ENCODE data around the gene LOXL3.

DNA sequence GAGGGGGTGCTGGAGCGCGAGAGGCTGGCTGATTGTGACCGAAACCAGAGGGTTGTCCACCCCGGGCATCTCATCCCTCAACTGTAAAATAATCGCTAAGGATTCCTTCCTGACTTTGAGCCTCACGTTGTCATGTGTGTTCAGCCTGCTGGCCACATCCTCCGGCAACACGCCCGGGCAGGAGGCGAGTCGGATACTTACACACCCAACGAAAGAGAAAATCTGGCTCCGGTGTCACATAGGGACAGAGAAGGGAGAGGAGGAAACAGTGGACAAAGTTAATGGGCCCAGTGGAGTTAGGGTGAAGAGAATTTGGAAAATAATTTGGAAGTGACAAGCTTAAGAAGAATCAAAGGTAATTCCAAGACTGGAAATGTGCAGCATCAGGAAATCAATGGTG lies 37.1 kb downstream of the LOXL3 start:
- TF ChIP-seq, protein P1, sequence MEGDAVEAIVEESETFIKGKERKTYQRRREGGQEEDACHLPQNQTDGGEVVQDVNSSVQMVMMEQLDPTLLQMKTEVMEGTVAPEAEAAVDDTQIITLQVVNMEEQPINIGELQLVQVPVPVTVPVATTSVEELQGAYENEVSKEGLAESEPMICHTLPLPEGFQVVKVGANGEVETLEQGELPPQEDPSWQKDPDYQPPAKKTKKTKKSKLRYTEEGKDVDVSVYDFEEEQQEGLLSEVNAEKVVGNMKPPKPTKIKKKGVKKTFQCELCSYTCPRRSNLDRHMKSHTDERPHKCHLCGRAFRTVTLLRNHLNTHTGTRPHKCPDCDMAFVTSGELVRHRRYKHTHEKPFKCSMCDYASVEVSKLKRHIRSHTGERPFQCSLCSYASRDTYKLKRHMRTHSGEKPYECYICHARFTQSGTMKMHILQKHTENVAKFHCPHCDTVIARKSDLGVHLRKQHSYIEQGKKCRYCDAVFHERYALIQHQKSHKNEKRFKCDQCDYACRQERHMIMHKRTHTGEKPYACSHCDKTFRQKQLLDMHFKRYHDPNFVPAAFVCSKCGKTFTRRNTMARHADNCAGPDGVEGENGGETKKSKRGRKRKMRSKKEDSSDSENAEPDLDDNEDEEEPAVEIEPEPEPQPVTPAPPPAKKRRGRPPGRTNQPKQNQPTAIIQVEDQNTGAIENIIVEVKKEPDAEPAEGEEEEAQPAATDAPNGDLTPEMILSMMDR (IDR thresholded peaks at IDR 0.05), result no peak
- no peak for TF ChIP-seq POLR2A (IDR thresholded peaks at IDR 0.05)
- TF ChIP-seq POLR2AphosphoS5 (IDR thresholded peaks at IDR 0.05), result no peak

Measured in prostate gland (tissue), 2 donors.